ENCODE data around the gene VPS13C.

Gene VPS13C

DNA sequence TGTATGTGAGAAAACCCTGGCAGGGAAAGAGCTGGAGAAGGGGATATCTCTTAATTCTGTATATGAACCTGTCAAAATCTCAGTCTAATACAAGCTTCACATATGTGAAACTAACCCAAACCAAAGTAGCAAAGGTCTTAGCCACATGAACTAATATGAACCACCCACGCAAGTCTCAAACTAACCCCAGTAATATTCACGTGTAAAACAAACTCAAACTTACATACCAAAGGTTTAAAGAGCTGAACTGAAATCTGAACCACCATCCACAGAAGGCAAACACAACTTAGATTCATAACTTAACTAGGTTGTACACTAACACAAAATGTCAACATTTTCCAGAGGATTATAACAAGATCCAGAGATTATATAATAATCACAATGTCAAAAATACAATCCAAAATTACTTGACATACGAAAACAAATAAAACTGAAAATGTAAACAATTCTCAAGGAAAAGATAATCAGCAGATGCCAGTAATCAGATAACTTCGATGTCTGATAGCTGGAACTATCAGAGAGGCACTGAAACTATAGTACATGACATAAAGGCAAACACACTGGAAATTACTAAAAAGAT is 64.1 kb downstream of the VPS13C start:
- Histone ChIP-seq H3K36me3 (ENCODE audit: control insufficient read depth, insufficient read depth, low read length) (no peaks in the 10 kb centered on the region; the same call in 1 of the 2 replicates), H3K4me3 (replicated peaks; ENCODE audit: low read depth, low read length) (no peak overlapping the region), H3K27me3 (replicated peaks; ENCODE audit: control insufficient read depth, insufficient read depth, low read length) (no peaks in the 10 kb centered on the region)
- DNase-seq (ENCODE audit: extremely low read depth, insufficient read length) = no peak
- TF ChIP-seq, protein P1, sequence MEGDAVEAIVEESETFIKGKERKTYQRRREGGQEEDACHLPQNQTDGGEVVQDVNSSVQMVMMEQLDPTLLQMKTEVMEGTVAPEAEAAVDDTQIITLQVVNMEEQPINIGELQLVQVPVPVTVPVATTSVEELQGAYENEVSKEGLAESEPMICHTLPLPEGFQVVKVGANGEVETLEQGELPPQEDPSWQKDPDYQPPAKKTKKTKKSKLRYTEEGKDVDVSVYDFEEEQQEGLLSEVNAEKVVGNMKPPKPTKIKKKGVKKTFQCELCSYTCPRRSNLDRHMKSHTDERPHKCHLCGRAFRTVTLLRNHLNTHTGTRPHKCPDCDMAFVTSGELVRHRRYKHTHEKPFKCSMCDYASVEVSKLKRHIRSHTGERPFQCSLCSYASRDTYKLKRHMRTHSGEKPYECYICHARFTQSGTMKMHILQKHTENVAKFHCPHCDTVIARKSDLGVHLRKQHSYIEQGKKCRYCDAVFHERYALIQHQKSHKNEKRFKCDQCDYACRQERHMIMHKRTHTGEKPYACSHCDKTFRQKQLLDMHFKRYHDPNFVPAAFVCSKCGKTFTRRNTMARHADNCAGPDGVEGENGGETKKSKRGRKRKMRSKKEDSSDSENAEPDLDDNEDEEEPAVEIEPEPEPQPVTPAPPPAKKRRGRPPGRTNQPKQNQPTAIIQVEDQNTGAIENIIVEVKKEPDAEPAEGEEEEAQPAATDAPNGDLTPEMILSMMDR (IDR thresholded peaks at IDR 0.05; ENCODE audit: insufficient read depth, low read length, poor library complexity, severe bottlenecking) = no peak

DNA sequence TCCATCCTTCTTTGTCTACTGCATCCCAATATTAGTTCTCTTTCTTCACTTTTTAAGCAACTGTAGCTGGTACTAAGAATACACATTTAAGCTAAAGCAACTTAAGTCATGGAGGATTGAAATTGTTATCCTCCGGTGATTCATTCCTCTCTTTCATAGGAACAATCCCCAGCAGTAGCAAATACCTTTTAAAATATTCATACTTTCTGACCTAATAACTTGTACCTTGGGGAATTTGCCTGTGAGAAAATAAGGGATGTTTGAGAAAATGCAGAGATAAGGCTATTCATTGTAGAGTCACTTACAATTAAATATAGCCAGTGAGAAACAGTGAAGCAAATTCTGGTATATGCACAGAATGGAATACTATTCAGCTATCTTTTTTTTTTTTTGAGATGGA is 66.0 kb downstream of the VPS13C start:
- Histone ChIP-seq H3K36me3 (ENCODE audit: control insufficient read depth, insufficient read depth, low read length) (no peaks in the 10 kb centered on the region; the same call in none of the 2 replicates), H3K4me3 (replicated peaks; ENCODE audit: low read depth, low read length) (no peak overlapping the region), H3K27me3 (replicated peaks; ENCODE audit: control insufficient read depth, insufficient read depth, low read length) (no peaks in the 10 kb centered on the region)
- no peak for DNase-seq (ENCODE audit: extremely low read depth, insufficient read length)
- TF ChIP-seq, protein P1 (IDR thresholded peaks at IDR 0.05; ENCODE audit: insufficient read depth, low read length, poor library complexity, severe bottlenecking) = no peak

DNA sequence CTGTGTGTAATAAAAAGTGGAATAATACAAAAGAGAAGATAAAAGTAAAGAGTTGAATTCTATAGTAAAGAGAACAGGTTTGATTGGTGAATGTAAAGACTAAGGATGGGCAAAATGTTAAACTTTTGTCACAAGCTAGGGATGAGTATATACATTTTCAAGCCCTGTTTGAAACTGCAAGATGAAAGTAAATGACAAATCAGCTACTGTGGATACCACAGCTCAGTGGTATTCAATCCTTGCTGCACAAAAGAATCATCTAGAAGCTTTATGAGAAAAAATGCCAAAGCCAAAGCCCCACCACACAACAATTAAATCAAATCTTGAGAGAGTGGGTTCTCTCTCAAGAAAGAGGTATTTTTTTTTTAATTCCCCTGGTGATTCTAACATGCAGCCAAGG is 67.7 kb downstream of the VPS13C start:
- TF ChIP-seq, protein P1 (IDR thresholded peaks at IDR 0.05; ENCODE audit: insufficient read depth, low read length, poor library complexity, severe bottlenecking) = no peak
- H3K36me3 ChIP-seq (ENCODE audit: control insufficient read depth, insufficient read depth, low read length) = no peaks in the 10 kb centered on the region; the same call in none of the 2 replicates
- DNase-seq (ENCODE audit: extremely low read depth, insufficient read length) = no peak
- no peak overlapping the region for H3K4me3 ChIP-seq (replicated peaks; ENCODE audit: low read depth, low read length)
- H3K27me3 ChIP-seq (replicated peaks; ENCODE audit: control insufficient read depth, insufficient read depth, low read length) = no peaks in the 10 kb centered on the region

DNA sequence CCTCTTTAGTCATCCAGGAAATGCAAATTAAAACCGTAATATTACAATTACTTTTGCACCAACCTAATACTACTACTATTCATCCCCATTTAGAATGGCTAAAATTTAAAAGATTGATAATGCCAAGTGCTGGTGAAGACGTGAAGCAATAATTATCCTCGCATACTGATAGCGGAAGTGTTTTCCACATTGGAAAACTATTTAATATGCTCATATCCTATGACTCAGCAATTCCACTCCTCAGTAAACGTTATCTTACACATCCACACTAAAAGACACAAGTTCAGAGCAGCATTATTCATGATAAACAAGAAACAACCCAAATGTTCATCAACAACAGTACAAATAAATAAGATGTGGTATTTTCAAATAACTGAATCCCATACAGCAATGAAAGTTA is 70.6 kb downstream of the VPS13C start:
- Histone ChIP-seq H3K4me3 (replicated peaks; ENCODE audit: low read depth, low read length) (no peak overlapping the region), H3K36me3 (ENCODE audit: control insufficient read depth, insufficient read depth, low read length) (peaks cover 2% of the 10 kb centered on the region), H3K27me3 (replicated peaks; ENCODE audit: control insufficient read depth, insufficient read depth, low read length) (no peaks in the 10 kb centered on the region)
- DNase-seq (ENCODE audit: extremely low read depth, insufficient read length) = no peak
- TF ChIP-seq, protein P1 (IDR thresholded peaks at IDR 0.05; ENCODE audit: insufficient read depth, low read length, poor library complexity, severe bottlenecking) = no peak

DNA sequence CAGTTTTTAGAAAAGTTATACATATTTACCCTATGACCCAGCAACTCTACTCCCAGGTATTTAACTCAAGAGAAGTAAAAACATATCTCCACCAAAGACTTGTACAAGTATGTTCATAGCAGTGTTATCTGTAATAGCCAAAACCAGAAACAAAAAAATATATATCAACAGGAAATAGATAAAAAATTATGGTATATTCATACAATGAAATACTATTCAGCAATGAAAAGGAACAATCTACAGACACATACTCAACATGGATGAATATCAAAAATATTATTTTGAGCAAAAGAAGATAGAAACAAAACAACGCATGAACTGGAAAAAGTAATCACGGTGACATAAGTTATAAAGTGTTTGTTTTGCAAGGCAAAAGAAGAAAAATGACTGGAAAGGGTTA is 72.4 kb downstream of the VPS13C start:
- no peak overlapping the region for H3K4me3 ChIP-seq (replicated peaks; ENCODE audit: low read depth, low read length)
- TF ChIP-seq, protein P1 (IDR thresholded peaks at IDR 0.05; ENCODE audit: insufficient read depth, low read length, poor library complexity, severe bottlenecking) = no peak
- DNase-seq (ENCODE audit: extremely low read depth, insufficient read length) = no peak
- H3K36me3 ChIP-seq (ENCODE audit: control insufficient read depth, insufficient read depth, low read length) = peaks cover 2% of the 10 kb centered on the region
- no peaks in the 10 kb centered on the region for H3K27me3 ChIP-seq (replicated peaks; ENCODE audit: control insufficient read depth, insufficient read depth, low read length)

DNA sequence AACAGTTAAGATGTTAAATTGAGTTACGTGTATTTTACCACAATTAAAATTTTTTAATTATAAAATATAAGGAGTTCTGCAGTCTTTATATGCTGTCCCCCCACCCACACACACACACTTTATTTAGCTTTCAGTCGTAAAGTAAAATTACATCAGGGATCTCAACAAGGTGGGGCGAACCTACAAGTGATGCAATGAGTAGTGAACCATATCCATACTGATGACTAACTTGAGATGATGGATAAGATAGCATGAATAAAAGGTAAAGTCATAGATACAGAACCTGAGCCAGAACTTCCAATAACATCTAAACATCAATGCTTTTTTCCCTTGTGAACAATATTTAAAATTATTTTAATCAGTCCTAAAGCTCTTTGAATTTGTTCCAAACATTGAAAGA is 77.2 kb downstream of the VPS13C start:
- Histone ChIP-seq H3K4me3 (replicated peaks; ENCODE audit: low read depth, low read length) (no peak overlapping the region), H3K27me3 (replicated peaks; ENCODE audit: control insufficient read depth, insufficient read depth, low read length) (no peaks in the 10 kb centered on the region), H3K36me3 (ENCODE audit: control insufficient read depth, insufficient read depth, low read length) (peaks cover 5% of the 10 kb centered on the region; the same call in 1 of the 2 replicates)
- TF ChIP-seq, protein P1 (IDR thresholded peaks at IDR 0.05; ENCODE audit: insufficient read depth, low read length, poor library complexity, severe bottlenecking) = no peak
- no peak for DNase-seq (ENCODE audit: extremely low read depth, insufficient read length)
